ENCODE data around the gene APLF. TPM values are rescaled to one million over a fixed set of nuclear protein-coding genes. Genes with fewer than 3 reads are reported as not detected.
A peak's percentile ranks its signal among the peaks of the same experiment; 100 is the strongest.

APLF gene
- total and polyA plus RNA-seq, 2 donors (not counting 3 experiments of a cell fraction or from before 2014, with no cell fraction given), result 0.75 to 2.3 TPM

GRCh38 chr2:68565858-68566257 is 98.5 kb downstream of the APLF start:
- dilution Hi-C loops (cut with MboI; ENCODE audit: extremely low pct_ligation_motif_present, low sequenced_read_pairs) (no loop called here), intact Hi-C loops (cut with micrococcal nuclease) (no loop called here)
- peak; percentile 6 for DNase-seq (ENCODE audit: low read depth, low spot score)
- Histone ChIP-seq H3K9me1 (replicated peaks; ENCODE audit: control insufficient read depth, extremely low read depth, insufficient read depth, low read length) (no peaks in the 10 kb centered on the region), H3K4me2 (ENCODE audit: insufficient read depth, low read length) (no peak overlapping the region), H3K79me2 (ENCODE audit: control insufficient read depth, insufficient read depth, low read length) (no peaks in the 10 kb centered on the region), H4K20me1 (replicated peaks; ENCODE audit: control insufficient read depth, extremely low read depth, insufficient read depth, low read length) (no peaks in the 10 kb centered on the region), H3K9me3 (replicated peaks; ENCODE audit: control insufficient read depth, insufficient read depth, low read length) (no peaks in the 10 kb centered on the region), H3K9ac (replicated peaks; ENCODE audit: extremely low read depth, insufficient read depth, low read length) (no peak overlapping the region), H3K4me3 (replicated peaks in 1 of 3; ENCODE audit: insufficient read depth in 1 of 3, low read depth in 1 of 3, low read length in 3 of 3) (no peak overlapping the region), H3K27me3 (ENCODE audit: control insufficient read depth in 2 of 2, insufficient read depth in 2 of 2, low read length in 2 of 2) (peaks cover 6 to 22% of the 10 kb centered on the region in 2 experiments), H3K27ac (ENCODE audit: insufficient read depth, low read depth, low read length) (no peak overlapping the region), H3K4me1 (ENCODE audit: control insufficient read depth, extremely low read depth, insufficient read depth, low read length) (peaks cover 15% of the 10 kb centered on the region), H2AFZ (ENCODE audit: low read depth, low read length) (no peak overlapping the region), H3K36me3 (ENCODE audit: control insufficient read depth in 2 of 2, extremely low read depth in 1 of 2, insufficient read depth in 2 of 2, low read length in 2 of 2) (no peaks in the 10 kb centered on the region)
- POLR2A ChIA-PET, result no interaction called here
- CTCF ChIA-PET, result no interaction called here
- FAIRE-seq, result no peak
- peak; percentile 21 for TF ChIP-seq JUN (IDR thresholded peaks at IDR 0.05; ENCODE audit: borderline replicate concordance, insufficient read depth, insufficient read length, low read depth)
- peak; percentile 79 for TF ChIP-seq FOS (IDR thresholded peaks at IDR 0.05; ENCODE audit: borderline replicate concordance, insufficient read depth, low read length)
- peak; percentile 61 for TF ChIP-seq GATA2 (IDR thresholded peaks at IDR 0.05; ENCODE audit: insufficient read depth, insufficient read length, low read depth, low read length)
- TF ChIP-seq MAX (IDR thresholded peaks at IDR 0.05; ENCODE audit: insufficient read depth, insufficient read length), result no peak
- BruUV-seq (replicated peaks), result no TSS peak

- TF ChIP-seq MYC (IDR thresholded peaks at IDR 0.05; ENCODE audit: low read depth, low read length) (no peak), POLR2A (IDR thresholded peaks at IDR 0.05; ENCODE audit: low read depth, low read length) (no peak), CTCF (IDR thresholded peaks at IDR 0.05; ENCODE audit: extremely low read depth in 1 of 2, insufficient read depth in 1 of 2, low read depth in 1 of 2, low read length in 2 of 2) (no peak), GATA2 (IDR thresholded peaks at IDR 0.05; ENCODE audit: insufficient read depth, insufficient read length, low read depth, low read length) (no peak), EZH2 (IDR thresholded peaks at IDR 0.05; ENCODE audit: borderline replicate concordance, low read depth, low read length, severe bottlenecking) (no peak), JUN (IDR thresholded peaks at IDR 0.05; ENCODE audit: borderline replicate concordance, insufficient read depth, insufficient read length, low read depth) (no peak), MAX (IDR thresholded peaks at IDR 0.05; ENCODE audit: insufficient read depth, insufficient read length) (no peak), POLR2AphosphoS5 (IDR thresholded peaks at IDR 0.05; ENCODE audit: insufficient read depth, low read depth, low read length) (no peak), FOS (IDR thresholded peaks at IDR 0.05; ENCODE audit: borderline replicate concordance, insufficient read depth, low read length) (no peak)
- ChIA-PET CTCF (no interaction called here), POLR2A (no interaction called here)
- Histone ChIP-seq H4K20me1 (replicated peaks; ENCODE audit: control insufficient read depth, extremely low read depth, insufficient read depth, low read length) (no peaks in the 10 kb centered on the region), H3K4me1 (ENCODE audit: control insufficient read depth, extremely low read depth, insufficient read depth, low read length) (peaks cover 10% of the 10 kb centered on the region), H2AFZ (ENCODE audit: low read depth, low read length) (no peak overlapping the region), H3K9me3 (replicated peaks; ENCODE audit: control insufficient read depth, insufficient read depth, low read length) (no peaks in the 10 kb centered on the region), H3K4me2 (ENCODE audit: insufficient read depth, low read length) (no peak overlapping the region), H3K9ac (replicated peaks; ENCODE audit: extremely low read depth, insufficient read depth, low read length) (no peak overlapping the region), H3K36me3 (ENCODE audit: control insufficient read depth in 2 of 2, extremely low read depth in 1 of 2, insufficient read depth in 2 of 2, low read length in 2 of 2) (no peaks in the 10 kb centered on the region), H3K9me1 (replicated peaks; ENCODE audit: control insufficient read depth, extremely low read depth, insufficient read depth, low read length) (no peaks in the 10 kb centered on the region), H3K27ac (ENCODE audit: insufficient read depth, low read depth, low read length) (no peak overlapping the region), H3K27me3 (ENCODE audit: control insufficient read depth in 2 of 2, insufficient read depth in 2 of 2, low read length in 2 of 2) (peaks cover 6 to 22% of the 10 kb centered on the region in 2 experiments), H3K4me3 (replicated peaks in 1 of 3; ENCODE audit: insufficient read depth in 1 of 3, low read depth in 1 of 3, low read length in 3 of 3) (no peak overlapping the region), H3K79me2 (ENCODE audit: control insufficient read depth, insufficient read depth, low read length) (no peaks in the 10 kb centered on the region)
- DNase-seq (ENCODE audit: low read depth, low spot score) (no peak), FAIRE-seq (no peak)
- dilution Hi-C loops (cut with MboI; ENCODE audit: extremely low pct_ligation_motif_present, low sequenced_read_pairs), result no loop called here
- no TSS peak for BruUV-seq (replicated peaks)
- intact Hi-C loops (cut with micrococcal nuclease), result no loop called here
Measured at GRCh38 chr2:68566362-68566761, 99.0 kb downstream of the APLF start.
